Upper lobe of left lung (tissue), 6 donors: ENCODE data around the gene TUBAL3. TPM values are rescaled to one million over a fixed set of nuclear protein-coding genes. Genes with fewer than 3 reads are reported as not detected.

Experiments used
- ATAC-seq, 2 donors: fragments of 200-7000 bp; cut with Tn5 transposase; one replicate each; pipeline ENCODE4 v1.9.1; 2022; ENCODE audit warnings: mild to moderate bottlenecking in 2 of 2, moderate library complexity in 2 of 2; ENCODE audit not compliant: low FRiP score in 2 of 2
- DNase-seq, 2 donors: peaks; one replicate each; pipeline ENCODE4 v3.0.0-alpha.2; 2019 to 2020
- H3K27ac ChIP-seq, 4 donors: fragments of 200-600 bp; sonication (generic); one replicate each; pipeline ENCODE4 v1.5.1; 2016 to 2019
- H3K27me3 ChIP-seq, 4 donors: fragments of 200-600 bp; sonication (generic); one replicate each; pipeline ENCODE4 v1.5.1; 2017 to 2019
- H3K36me3 ChIP-seq, 4 donors: fragments of 200-600 bp; sonication (generic); one replicate each; pipeline ENCODE4 v1.5.1; 2016 to 2019
- H3K4me1 ChIP-seq, 4 donors: fragments of 200-600 bp; sonication (generic); one replicate each; pipeline ENCODE4 v1.5.1; 2018 to 2019
- H3K4me3 ChIP-seq, 4 donors: fragments of 200-600 bp; sonication (generic); one replicate each; pipeline ENCODE4 v1.5.1; 2017 to 2019; ENCODE audit warnings: mild to moderate bottlenecking in 2 of 4, moderate library complexity in 1 of 4
- H3K9me3 ChIP-seq, 4 donors: fragments of 200-600 bp; sonication (generic); one replicate each; pipeline ENCODE4 v1.5.1; 2018 to 2019
- EP300 ChIP-seq, 4 donors: sonication (generic); formaldehyde crosslinking; IDR thresholded peaks; one replicate each; pipeline ENCODE4 v1.5.1; 2017; ENCODE audit warnings: antibody characterized with exemption in 4 of 4, control low read depth in 2 of 4
- POLR2A ChIP-seq, 4 donors: fragments of 450-650 bp; IDR thresholded peaks; one replicate each; pipeline ENCODE4 v1.5.1; 2016 to 2017; ENCODE audit warnings: antibody characterized with exemption in 4 of 4, mild to moderate bottlenecking in 2 of 4
- POLR2AphosphoS5 ChIP-seq, 2 donors: sonication (generic); formaldehyde crosslinking; IDR thresholded peaks; one replicate each; pipeline ENCODE4 v1.5.1; 2017; ENCODE audit warnings: antibody characterized with exemption in 2 of 2
- WGBS, 2 donors: methylation state at CpG; one replicate each; pipeline ENCODE4 v1.1.5; 2017 to 2018; 5-methylcytosine and 5-hydroxymethylcytosine counted together
- total RNA-seq, 6 donors: library from RNA; depleted of rRNA in 4 of 6; stranded (reverse); fragments of >200 nt in 4 of 6; gene quantifications; one replicate each; pipeline versions ENCODE4 v1.1.0 to v1.2.1, GENCODE V29; 2016 to 2021
- TF ChIP-seq, protein P1 (sequence below), 6 experiments: fragments of 450-650 bp in 4 of 6; fragments of 200-600 bp in 2 of 6; sonication (generic) in 2 of 6; IDR thresholded peaks; one replicate each; pipeline ENCODE4 v1.5.1; 2016 to 2019; ENCODE audit warnings: antibody characterized with exemption in 6 of 6
- donor health status: DM: no; HTN: no; CAD: no; lungs with moderate emphysema.
- donor health status: DM: no; HTN: yes; CAD: no; lungs with severe emphysema.

The TUBAL3 gene
- total RNA-seq, 6 donors from 2014 or later = 0.59 TPM; not detected in 5

DNA sequence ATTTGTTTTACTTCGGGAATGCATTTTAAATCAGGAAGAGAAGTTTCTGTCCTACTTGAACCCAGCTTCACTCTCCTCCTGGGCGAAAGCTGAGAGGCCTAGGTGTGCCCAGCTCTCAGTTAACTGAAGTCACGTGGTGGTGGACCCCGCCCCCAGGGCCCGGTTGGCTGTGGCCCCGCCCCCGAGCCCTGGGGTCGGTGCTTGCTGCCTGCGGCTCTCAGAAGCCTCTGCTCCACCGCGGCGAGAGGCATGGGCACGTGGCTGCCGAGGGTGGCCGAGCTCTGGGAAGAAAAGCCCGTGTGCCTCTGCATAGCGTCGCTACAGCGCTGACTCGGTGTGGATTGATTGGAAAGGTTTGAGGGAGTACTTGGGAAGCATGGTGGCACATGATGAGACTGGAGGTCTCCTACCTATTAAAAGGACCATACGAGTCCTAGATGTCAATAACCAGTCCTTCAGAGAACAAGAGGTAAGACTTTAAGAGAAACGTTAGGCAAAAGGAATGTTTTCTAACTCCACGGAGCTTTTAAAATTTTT, 41.8 kb upstream of the TUBAL3 start:
- DNase-seq (peak; percentile 98), ATAC-seq (peak; percentile 96 to 97)
- peak overlapping the region; percentile 60 to 68 (median 64) for H3K27ac ChIP-seq
- H3K9me3 ChIP-seq = no peaks in the 10 kb centered on the region
- H3K27me3 ChIP-seq = no peaks in the 10 kb centered on the region
- TF ChIP-seq POLR2A (IDR thresholded peaks at IDR 0.05) = peak in 3 of 4 donors; percentile 76 to 98 (median 85)
- TF ChIP-seq EP300 (IDR thresholded peaks at IDR 0.05) = no peak
- TF ChIP-seq POLR2AphosphoS5 (IDR thresholded peaks at IDR 0.05) = peak; percentile 85 to 99
- 5 to 7% methylated on average over 15 to 21 of the region's 23 CpGs for WGBS, 2 donors
- H3K4me3 ChIP-seq = peak overlapping the region; percentile 11 to 51 (median 44)
- H3K4me1 ChIP-seq = peaks cover 3 to 17% (median 7%) of the 10 kb centered on the region in 4 donors
- no peaks in the 10 kb centered on the region for H3K36me3 ChIP-seq

DNA sequence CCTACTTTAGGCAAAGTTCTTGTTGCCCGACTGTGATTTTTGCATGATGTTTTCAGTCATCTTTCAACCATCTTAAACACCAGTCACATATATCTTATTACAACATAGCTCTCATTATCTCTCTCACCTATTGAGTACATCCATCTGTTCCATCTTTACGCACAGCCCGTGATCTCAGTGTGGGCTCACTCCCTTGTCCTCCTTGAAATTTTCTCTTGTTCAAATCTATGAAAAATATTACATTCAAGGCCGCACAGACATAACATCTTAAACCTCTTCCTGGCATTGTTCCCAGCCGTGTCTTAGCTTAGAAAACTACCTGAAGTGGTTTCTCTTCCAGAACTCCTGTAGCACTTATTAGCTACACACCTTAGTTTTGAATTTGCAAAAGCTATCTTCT, 40.4 kb upstream of the TUBAL3 start:
- no peak for ATAC-seq
- TF ChIP-seq POLR2A (IDR thresholded peaks at IDR 0.05) = no peak
- no peak for TF ChIP-seq EP300 (IDR thresholded peaks at IDR 0.05)
- no peak for TF ChIP-seq POLR2AphosphoS5 (IDR thresholded peaks at IDR 0.05)
- TF ChIP-seq, protein P1, sequence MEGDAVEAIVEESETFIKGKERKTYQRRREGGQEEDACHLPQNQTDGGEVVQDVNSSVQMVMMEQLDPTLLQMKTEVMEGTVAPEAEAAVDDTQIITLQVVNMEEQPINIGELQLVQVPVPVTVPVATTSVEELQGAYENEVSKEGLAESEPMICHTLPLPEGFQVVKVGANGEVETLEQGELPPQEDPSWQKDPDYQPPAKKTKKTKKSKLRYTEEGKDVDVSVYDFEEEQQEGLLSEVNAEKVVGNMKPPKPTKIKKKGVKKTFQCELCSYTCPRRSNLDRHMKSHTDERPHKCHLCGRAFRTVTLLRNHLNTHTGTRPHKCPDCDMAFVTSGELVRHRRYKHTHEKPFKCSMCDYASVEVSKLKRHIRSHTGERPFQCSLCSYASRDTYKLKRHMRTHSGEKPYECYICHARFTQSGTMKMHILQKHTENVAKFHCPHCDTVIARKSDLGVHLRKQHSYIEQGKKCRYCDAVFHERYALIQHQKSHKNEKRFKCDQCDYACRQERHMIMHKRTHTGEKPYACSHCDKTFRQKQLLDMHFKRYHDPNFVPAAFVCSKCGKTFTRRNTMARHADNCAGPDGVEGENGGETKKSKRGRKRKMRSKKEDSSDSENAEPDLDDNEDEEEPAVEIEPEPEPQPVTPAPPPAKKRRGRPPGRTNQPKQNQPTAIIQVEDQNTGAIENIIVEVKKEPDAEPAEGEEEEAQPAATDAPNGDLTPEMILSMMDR (IDR thresholded peaks at IDR 0.05) = no peak
- H3K4me3 ChIP-seq = no peak overlapping the region
- 84 to 88% methylated on average over 5 of the region's 5 CpGs for WGBS, 2 donors
- H3K36me3 ChIP-seq = no peaks in the 10 kb centered on the region
- peaks cover 3 to 17% (median 7%) of the 10 kb centered on the region in 4 donors for H3K4me1 ChIP-seq
- peak overlapping the region in 1 of 4 donors; percentile 68 for H3K27ac ChIP-seq
- H3K9me3 ChIP-seq = no peaks in the 10 kb centered on the region
- DNase-seq = no peak
- no peaks in the 10 kb centered on the region for H3K27me3 ChIP-seq

DNA sequence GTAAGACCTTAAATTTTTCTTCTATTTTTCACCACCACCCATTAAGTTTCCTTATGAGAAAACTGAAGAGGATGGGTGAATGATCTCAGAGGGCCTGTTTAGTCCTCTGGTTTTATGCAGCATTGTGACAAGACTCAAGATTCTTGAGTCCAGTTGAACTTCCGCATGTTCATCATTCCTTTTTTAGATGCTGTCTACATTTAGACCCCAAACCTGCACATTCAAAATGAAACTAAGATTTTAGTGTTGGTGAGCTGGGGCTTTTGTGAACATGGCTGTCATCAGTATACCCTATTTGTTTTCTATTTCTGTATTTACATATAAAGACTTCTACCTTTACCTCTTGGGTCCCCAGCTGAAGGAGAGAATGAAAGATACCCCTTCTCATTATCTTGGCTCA, 38.8 kb upstream of the TUBAL3 start:
- Histone ChIP-seq H3K27me3 (no peaks in the 10 kb centered on the region), H3K4me1 (peaks cover 3 to 17% (median 7%) of the 10 kb centered on the region in 4 donors), H3K27ac (no peak overlapping the region), H3K36me3 (no peaks in the 10 kb centered on the region), H3K9me3 (no peaks in the 10 kb centered on the region), H3K4me3 (no peak overlapping the region)
- TF ChIP-seq EP300 (IDR thresholded peaks at IDR 0.05) = no peak
- TF ChIP-seq POLR2A (IDR thresholded peaks at IDR 0.05) = no peak
- TF ChIP-seq POLR2AphosphoS5 (IDR thresholded peaks at IDR 0.05) = no peak
- TF ChIP-seq, protein P1 (IDR thresholded peaks at IDR 0.05) = no peak
- no peak for DNase-seq
- WGBS, 2 donors = 74 to 82% methylated on average over 1 of the region's 1 CpG
- no peak for ATAC-seq

DNA sequence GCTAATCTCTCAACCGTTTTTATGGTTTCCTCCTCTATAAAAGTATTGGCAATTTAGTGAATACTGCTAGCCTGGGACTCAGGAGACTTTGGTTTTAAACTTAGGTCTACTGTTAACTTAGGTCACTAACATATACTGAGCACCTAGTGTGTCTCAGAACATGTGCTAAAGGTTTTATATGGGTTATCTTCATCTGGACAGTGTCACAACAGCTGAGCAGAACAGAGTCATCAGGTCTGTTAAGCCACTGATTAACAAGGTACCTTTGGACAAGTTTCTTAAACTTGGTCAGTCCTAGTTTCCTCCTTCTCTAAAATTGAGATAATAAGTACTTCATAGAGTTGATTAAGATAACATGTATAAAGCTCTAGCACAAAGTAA, 38.4 kb upstream of the TUBAL3 start:
- TF ChIP-seq POLR2A (IDR thresholded peaks at IDR 0.05) (no peak), EP300 (IDR thresholded peaks at IDR 0.05) (no peak), POLR2AphosphoS5 (IDR thresholded peaks at IDR 0.05) (no peak)
- TF ChIP-seq, protein P1 (IDR thresholded peaks at IDR 0.05) = no peak
- WGBS, 2 donors = 71 to 90% methylated on average over 1 of the region's 1 CpG
- Histone ChIP-seq H3K4me1 (peaks cover 3 to 14% (median 7%) of the 10 kb centered on the region in 4 donors), H3K36me3 (no peaks in the 10 kb centered on the region), H3K9me3 (no peaks in the 10 kb centered on the region), H3K27me3 (no peaks in the 10 kb centered on the region), H3K4me3 (no peak overlapping the region), H3K27ac (no peak overlapping the region)
- DNase-seq (no peak), ATAC-seq (no peak)

DNA sequence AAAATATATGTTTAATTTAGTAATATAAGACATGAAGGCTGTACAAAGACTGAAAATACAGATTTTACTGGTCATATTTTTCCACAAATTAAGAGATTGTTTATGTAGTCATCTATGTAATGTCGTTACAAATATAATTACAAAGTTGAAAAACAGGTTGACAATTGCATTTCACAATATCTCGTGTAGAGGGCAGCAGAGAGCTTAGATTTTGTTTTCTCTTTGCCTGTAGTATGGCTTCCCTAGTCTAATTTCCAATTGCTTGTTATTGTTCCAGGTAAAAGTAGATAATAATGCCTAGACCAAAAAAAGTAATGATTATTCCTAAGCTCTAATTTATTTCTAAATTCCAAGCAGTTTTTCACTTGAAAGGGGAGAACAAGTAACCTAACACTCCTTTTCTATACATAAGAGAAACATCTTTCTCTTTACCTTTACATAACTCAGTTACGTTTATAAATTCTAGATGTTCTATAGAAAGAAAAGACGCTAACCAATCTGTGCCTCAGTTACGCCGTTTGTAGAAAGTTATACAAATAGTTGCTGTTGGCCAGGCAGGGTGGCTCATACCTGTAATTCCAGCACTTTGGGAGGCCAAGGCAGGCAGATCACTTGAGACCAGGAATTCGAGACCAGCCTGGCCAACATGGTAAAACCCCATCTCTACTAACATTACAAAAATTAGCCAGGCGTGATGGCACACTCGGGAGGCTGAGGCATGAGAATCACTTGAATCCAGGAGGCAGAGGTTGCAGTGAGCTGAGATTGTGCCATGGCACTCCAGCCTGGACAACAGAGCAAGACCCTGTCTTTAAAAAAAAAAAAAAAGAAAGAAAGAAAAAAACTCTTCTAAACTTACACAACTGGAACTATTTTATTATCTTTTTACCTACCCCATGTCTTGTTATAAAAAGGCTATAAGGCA, 37.7 kb upstream of the TUBAL3 start:
- peak in 1 of 2 donors; percentile 48 for ATAC-seq

More for the DNA sequence above, 37.7 kb upstream of the TUBAL3 start:
- 58 to 65% methylated on average over 9 of the region's 9 CpGs for WGBS, 2 donors
- Histone ChIP-seq H3K4me3 (no peak overlapping the region), H3K36me3 (no peaks in the 10 kb centered on the region), H3K27me3 (no peaks in the 10 kb centered on the region), H3K9me3 (no peaks in the 10 kb centered on the region), H3K27ac (no peak overlapping the region), H3K4me1 (peaks cover 3 to 10% (median 7%) of the 10 kb centered on the region in 4 donors)
- TF ChIP-seq POLR2AphosphoS5 (IDR thresholded peaks at IDR 0.05) (no peak), EP300 (IDR thresholded peaks at IDR 0.05) (no peak)
- TF ChIP-seq, protein P1 (IDR thresholded peaks at IDR 0.05) = peak; percentile 51 to 80 (median 65)
- no peak for DNase-seq
